GM18520 (cell line): ENCODE measurements around the gene NOL3.

Experiments
- ATAC-seq: cut with Tn5 transposase; IDR thresholded peaks from one replicate; pipeline ENCODE4 v1.9.1; 2021; ENCODE audit not compliant: unreplicated experiment

The NOL3 gene

DNA sequence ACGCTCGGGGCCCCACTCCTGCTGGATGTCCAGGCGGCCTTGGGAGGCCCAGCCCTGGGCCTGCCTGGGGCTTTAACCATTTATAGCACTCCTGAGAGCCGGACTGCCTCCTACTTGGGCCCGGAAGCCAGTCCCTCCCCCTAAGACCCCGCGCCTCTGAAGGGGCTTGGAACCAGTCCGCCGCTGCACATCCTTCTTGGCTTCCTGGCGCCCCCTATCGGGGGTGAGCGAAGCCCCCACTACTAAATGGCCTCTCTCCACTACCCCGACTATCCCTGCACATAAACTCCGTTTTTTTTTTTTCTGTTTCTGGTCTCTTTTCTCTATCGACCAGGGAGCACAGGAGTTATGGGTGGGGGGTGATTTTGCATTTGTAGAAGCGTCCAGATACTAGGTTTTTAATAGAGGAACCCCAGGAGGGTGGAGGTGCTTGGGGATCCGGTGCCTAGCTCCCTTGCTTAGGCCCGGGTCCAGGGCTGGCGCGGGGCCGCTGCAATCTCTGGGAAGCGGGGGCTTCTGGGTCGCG, 633 bp upstream of the NOL3 start:
- no peak for ATAC-seq

DNA sequence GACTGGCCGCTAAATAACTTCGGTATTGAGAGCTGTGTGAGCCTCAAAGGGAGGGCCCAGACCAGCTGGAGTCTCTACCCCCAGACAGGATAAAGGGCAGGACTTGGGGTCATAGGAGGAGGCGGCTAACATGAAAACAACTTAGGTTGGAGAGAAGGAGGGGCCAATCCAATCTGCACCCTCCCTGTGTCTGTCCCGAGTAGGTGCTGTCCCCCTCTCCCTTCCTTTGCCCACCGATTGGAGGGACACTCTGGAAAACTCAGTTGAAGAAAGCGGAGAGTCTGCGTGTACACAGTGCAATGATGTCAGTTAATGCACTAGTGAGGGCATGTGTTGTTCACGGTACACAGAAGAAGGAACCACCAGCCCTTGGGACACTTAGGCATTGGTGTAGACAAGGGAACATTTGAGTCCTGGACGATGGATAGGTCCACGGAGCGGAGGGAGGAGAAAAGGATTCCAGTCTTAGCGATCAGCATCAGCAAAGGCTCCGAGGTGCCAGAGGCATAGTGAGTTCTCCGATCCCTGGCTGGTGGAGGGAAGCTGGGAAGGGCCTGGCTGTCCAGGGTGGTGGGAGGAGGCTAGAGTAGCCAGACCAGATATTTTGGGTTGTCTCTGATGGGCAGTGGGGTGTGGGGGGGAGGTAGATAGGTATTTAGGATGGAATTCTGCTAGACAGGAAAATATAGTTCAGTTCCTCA, 761 bp downstream of the NOL3 start:
- ATAC-seq = no peak

DNA sequence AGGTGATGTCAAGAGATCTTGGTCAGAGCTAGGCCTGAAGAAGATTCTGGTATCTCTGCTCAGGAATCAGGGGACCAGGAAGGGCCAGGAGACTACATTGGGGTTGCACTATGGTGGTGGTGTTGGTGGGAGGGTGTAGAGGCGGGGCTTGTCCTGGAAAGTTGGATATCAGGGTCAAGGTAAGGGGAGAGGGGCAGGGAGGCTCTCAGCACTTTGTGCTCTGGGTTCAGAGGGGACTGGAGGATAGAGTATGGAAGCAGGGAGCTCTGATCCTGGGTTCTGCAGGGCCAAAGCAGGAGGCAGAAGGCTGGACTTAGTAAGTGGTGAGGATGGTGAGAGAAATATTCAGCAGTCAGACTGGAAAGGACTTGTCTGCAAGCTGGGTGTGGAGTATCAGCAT, 3.0 kb downstream of the NOL3 start:
- ATAC-seq = no peak

DNA sequence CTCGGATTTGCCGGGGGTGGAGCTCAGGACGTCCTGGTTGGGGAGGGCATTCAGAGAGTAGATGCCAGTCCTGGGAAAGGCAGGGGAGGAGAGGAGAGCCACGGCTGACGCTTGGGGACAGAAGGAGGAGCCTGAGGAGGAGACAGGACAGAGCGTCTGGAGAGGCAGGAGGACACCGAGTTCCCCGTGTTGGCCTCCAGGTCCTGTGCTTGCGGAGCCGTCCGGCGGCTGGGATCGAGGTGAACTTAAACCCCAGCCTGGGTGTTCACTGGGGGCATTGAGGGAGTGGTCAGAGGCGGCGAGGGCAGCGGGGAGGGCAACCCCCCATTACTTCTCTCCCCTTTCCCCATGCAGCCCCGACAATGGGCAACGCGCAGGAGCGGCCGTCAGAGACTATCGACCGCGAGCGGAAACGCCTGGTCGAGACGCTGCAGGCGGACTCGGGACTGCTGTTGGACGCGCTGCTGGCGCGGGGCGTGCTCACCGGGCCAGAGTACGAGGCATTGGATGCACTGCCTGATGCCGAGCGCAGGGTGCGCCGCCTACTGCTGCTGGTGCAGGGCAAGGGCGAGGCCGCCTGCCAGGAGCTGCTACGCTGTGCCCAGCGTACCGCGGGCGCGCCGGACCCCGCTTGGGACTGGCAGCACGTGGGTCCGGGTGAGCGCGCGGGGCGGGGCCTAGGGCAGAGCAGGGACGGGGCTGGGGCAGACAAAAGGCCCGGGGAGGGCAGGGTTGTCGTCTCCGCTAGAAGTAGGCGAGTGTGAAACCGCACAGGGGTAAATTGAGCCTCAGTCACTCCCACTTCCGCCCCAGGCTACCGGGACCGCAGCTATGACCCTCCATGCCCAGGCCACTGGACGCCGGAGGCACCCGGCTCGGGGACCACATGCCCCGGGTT, 3.7 kb downstream of the NOL3 start:
- peak; percentile 37 for ATAC-seq

DNA sequence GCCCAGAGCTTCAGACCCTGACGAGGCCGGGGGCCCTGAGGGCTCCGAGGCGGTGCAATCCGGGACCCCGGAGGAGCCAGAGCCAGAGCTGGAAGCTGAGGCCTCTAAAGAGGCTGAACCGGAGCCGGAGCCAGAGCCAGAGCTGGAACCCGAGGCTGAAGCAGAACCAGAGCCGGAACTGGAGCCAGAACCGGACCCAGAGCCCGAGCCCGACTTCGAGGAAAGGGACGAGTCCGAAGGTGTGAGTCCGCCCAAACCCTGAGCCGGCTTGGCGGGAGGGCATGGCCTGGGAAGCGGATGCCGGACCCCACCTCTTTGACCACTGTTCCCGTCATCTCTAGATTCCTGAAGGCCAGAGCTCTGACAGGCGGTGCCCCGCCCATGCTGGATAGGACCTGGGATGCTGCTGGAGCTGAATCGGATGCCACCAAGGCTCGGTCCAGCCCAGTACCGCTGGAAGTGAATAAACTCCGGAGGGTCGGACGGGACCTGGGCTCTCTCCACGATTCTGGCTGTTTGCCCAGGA, 4.4 kb downstream of the NOL3 start:
- no peak for ATAC-seq

DNA sequence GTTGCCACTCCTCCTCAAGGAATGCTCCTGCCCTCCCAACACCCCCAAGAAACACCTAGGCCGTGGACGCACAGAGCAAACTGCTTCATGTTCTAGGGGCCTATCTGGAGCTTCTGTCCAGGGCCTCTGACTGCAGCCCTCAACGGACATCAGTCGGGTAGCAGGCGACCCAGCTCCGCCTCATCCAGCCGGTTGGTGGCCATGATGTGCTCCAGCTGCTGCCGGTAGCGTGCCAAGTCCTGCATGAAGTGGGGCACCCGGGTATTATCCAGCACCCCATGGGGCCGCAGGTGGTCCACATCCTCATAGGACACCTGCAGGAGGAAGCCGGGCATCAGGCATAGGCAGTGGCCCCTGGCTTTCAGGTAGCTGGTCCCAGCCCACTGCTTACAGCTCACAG, 6.3 kb downstream of the NOL3 start:
- ATAC-seq = no peak

DNA sequence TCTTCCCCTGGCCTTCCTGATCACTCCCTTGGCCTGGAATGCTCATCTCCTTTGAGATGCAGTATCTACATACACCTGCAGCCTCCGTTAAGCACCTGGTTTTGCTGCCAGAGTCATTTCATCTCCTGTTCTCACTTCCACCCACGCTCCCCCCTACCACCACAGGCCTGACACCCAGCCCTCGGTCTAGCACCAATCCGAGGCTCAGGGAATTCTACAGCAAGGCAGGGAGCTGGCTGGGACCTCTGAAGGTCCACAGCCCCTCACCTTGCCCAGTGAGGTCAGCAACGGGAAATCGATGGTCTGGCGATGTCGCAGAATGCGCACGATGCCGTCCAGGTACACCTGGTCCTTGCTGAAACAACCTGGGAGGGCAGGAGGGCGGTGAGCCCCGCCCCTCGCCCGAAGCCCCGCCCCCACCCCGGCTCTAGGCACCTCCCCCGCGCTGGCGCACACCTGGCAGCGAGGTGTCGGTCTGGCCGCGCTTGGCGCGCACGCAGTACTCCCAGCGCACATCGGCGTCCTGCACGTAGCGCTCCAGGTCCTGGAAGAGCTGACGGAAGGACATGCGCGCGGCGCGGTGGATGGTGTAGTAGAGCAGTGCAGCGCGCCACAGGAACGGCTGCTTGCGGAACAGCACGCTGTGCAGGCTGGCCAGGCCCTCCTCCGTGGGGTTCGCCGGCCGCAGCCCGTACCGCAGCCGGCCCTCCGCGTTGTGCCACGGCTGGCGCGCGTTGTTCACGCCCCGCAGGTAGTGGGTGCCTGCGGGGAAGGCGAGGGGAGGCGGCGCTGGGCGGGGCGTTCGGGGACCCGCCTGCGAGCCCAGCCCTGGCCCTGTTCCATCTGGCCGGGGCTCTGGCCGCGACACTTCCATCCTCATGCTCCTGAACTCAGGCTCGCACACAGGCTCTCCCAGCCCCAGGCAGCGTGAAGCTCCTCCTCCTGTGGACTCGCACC, 7.7 kb downstream of the NOL3 start:
- ATAC-seq = no peak

DNA sequence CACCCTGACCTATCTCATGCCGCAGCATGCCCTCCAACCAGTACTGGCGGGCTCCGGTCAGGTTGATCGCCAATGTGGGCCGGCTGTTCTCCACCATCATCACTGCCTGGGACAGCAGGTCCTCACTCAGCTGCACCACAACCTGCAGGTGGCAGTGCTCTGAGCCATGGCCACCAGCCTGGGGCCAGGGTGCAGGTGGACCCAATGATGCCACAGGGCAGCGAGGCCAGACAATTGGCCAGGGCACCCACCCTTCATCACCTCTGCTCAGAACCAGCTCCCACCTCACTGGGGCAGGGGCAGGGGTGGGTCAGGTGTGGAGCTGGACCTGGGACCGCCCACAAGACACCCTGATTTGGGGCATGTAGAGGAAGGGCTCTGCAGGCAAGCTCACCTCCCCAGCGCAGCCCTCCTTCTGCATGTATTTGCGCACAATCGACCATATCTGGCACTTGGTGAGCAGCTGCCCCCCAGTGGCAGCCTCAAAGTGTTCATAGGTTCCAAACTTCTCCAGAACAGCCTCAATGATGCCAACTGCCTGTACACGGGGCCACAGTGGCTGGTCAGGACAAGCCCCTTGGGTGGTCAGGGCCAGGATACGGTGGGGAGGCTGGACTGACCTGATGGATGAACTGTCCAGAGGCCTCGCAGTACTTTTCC, 9.2 kb downstream of the NOL3 start:
- ATAC-seq = no peak

DNA sequence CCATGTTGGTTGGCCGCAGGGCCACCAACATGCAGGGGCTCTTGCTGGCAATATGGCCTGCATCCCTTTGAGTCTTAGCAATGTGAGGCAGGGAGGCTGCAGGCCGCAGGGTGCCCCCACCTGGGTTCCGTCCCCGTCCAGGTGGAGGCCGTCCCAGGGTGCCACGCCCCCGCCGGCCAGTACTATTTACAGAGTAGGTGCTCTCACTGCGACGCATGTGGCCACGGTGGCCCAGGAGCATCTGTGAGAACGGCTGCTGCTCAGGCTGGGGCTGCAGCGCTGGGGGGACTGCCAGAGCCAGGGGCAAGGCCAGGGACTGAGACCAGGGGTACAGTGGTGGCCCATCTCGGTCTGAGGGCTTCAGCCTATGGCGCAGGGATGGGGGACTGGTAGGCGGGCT, 9.8 kb downstream of the NOL3 start:
- ATAC-seq = no peak

DNA sequence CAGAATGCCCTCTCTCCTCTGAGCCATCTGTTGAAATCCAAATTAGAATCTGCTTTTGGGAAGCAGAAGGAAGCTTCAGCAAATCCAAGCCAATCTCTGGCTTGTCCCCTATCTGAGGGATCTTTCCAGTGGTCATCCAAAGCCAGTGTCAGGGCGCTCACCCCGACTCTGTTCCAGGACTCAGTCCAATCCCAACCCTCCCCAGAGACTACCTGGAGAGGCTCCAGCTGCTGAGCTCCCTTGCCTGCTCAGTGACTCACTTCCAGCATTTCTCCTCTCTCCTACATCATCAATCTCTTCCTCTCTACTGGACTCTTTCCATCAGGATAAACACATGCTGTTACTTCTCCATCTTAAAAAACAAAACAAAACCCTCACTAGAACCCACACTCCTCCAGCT, 11.0 kb downstream of the NOL3 start:
- ATAC-seq = no peak

DNA sequence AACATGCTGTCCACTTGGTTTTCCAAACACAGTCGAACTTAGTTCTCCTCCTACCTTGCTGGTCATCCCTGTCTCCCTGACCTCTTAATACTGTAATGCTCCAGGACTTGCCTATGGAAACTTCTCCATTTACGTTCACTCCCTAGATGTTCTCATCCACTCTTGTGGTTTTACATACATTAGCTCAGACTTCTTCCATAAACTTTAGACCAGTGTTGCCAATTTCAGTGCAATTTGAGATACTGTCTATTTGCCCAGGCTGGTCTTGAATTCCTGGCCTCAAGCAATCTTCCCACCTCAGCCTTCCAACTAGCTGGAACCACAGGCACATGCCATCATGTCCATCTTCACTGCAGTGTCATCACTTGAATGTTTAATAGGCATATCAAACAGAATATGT, 11.9 kb downstream of the NOL3 start:
- no peak for ATAC-seq

DNA sequence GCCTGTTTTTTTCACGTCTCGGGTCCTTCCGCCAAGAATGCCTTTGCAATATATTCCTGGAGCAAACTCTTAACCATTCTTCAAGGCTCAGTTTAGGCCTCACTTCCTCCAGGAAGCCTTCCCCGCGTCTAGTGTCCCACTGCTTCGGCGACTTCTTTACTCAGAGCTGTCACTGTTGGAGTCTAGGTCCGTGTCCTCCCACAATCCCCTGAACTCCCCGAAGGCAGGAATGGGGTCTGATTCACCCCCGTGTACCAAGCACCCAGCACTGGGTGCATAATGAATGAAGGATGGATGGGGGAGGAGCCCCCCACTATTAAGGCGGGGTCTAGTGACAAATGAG, 12.9 kb downstream of the NOL3 start:
- ATAC-seq = no peak

DNA sequence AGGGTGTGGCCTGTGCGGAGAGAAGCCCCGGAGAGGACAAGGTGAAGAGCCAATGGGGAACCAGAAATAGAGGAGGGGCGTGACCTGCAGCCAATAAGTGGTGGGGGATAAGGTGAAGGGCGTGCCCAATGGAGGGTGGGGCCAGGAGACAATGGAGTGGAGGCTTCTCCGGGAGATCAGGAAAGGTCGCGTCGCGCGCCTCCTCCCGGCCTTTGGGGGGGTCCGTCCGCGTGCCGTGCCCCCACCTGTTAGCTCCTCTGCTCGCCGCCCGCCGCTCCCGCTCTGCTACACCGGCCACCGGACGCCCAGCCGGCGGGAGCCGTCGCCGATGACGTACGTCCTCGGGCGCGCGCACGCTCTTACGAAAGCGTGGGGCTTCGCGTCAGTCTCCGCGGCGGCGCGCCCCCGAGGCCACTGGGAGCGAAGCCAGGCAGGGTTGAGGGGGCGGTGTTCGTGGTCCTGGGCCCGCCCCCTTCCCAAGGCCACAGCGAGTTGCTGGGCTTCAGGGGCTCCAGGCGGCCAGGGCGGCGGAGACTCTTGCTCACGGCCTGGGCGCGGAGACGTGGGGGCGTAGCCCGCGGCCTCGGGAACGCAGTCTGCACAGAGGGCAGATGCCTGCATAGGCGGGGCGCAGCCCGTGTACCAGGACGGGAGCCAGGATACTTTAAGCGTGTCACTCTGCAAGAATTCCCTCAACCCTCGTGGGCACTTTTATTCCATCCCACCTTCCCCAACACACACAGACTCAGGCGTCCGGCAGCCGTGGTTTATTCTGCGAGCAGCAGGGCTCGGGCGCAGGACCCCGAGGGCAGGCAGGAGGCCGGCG, 13.5 kb downstream of the NOL3 start, which contains the start of gene MATCAP1:
Gene MATCAP1 (minus strand): TSS at position 337 of the 826 bp plus-strand sequence. CDS start 3,353 bp downstream, outside the sequence.
- peak; percentile 84 for ATAC-seq

DNA sequence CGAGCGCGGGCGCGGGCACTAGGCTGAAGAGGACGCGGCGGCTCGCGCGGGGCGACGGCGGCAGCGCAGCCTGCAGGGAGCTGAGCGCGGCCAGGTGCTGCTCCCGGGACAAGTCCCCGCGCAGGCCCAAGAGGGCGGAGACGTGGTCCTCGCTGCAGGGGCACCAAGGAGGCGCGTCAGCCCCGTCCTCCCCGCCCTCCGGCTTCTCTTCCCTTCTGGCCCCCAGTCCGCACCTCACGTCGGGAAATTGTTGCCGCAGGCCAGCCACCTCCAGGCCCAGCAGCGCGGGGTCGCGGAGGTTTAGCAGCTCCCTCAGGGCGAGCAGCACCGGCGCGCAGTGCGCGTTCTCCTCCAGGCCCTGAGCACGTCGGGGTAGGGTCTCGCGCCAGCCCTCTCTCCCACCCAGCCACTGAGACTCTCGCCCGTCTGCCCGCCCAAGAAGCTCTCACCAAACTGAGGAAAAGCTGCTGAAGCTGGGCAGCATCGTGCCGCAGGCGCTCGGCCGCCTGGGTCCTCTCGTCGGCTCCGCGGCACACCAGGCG, 14.2 kb downstream of the NOL3 start:
- ATAC-seq = no peak

DNA sequence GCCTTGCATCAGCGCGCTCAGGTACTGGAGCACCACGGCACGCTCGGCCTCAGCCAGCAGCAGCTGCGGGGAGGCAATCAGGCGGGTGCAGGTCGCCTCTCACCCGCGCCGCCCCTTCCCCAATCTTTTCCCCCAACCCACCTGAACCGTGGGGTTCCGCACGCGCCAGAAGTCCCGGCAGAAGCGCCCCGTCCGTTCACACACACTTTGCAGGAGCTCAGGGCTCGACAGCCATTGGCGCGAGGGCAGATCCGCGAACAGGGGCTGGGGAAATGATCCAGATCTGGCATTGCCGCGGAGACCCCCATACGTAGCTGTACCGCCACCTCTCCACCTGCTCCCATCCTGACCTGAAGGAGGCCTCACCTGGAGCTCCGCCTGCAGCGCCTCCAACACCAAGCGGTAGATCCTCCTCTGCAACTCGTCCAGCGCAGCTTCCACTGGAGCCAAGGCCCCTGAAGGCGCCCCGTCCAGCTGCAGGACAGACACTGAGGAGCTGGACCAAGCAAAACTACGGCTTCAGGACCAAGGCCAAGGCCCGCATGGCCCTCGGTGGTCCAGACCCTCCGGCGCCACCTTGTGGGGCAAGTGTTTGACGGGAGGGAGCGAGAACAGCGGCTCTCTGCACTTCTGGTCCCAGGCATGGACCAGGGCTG, 14.8 kb downstream of the NOL3 start:
- no peak for ATAC-seq

DNA sequence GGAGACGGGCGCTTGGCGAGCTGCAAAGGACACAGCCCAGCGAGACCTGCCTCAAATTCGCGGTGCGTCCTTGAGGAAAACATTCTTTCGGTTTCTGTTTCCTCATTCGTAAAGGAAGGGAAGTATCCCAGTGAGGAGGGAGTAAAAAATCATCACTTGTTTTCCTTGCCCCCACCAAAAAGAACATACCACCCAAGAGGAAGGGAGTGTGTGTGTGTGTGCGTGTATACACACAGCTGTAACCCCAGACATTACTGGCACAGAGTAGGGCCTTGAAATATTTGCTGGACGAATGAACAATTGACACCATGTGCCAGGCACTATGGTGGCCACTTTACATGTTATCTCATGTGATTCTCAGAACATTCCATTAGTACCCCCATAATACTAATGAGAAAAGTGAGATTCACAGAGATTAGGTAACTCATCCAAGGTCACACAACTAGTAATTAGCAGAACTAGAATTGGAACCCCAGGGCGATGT, 15.4 kb downstream of the NOL3 start:
- ATAC-seq = no peak

DNA sequence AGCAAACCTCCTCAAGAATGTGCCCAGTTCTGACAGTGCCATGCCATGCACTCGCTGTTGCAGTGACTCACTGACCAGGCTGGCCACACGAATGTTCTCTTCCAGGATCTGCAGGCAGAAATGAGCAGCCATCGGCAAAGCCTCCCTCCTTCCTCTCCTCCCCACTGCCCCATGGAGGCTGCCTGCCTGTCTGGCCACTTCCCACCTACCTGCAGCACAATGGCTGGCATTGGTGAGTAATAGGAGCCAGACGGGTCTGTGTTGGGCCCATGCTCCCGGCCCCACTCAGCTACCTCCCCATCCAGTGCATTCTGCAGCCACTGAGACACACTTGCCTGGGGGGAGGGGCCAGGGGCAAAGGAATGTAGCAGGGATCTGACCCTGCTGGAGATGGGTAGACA, 16.2 kb downstream of the NOL3 start:
- no peak for ATAC-seq

DNA sequence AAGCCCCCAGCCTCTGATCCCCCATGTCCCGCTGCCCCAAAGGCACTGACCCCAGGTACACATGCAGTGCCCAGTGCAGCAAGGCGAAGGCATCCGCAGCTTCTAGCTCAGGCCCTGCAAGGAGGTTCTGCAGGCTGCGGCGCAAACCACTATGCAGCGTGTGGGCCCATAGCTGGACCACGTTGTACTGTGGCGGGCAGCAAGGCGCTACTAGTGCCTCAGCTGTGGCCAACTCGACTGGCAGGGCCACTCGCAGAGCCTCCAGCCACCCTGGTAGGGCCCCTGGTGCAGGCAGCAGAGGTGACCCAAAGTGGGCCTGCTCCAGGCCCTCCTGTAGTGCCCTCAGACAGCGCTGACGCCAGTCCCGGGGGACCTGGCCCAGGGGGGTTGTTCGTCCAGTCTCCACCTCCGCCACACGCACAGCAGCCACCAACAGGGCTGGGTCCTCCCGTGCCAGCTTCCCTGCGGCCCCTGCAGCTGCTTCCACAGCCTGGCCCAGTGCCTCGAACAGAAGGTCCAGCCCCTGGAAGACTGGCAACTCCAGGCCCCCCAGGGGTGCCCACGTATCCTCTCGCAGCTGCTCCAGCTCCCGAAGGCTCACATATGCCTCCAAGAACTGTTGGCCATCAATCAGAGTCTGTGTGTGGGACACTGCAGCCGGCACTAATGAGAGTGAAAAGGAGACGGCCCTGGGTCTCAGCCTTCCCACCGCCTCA, 17.0 kb downstream of the NOL3 start:
- no peak for ATAC-seq
